ENCODE data around the gene NUFIP1.
"Not testable (repeated sequence)": the region's sequence is repeated elsewhere in the genome, so short reads cannot be mapped to it uniquely, and the experiment has no call there.

NUFIP1 gene

GRCh38 chr13:44989071-44989889 lies at the start of gene NUFIP1, which contains the start of gene GPALPP1:
TSS of gene NUFIP1 (minus strand) at chr13:44989471. CDS start at chr13:44989436, 35 bp downstream.
TSS of gene GPALPP1 (plus strand) at chr13:44989538. CDS start at chr13:44989655, 117 bp downstream.
- peak; percentile 59 to 83 for DNase-seq (ENCODE audit: low read depth in 2 of 2)

GRCh38 chr13:45036206-45036605 lies 46.9 kb upstream of the NUFIP1 start:
- DNase-seq (ENCODE audit: low read depth in 2 of 2), result no peak

- DNase-seq (ENCODE audit: low read depth in 2 of 2), result no peak
These were observed 45.1 kb upstream of the NUFIP1 start for GRCh38 chr13:45034342-45034741.

GRCh38 chr13:45024847-45025246 lies 35.6 kb upstream of the NUFIP1 start:
- no peak for DNase-seq (ENCODE audit: low read depth in 2 of 2)

- DNase-seq (ENCODE audit: low read depth in 2 of 2), result no peak
These were observed 32.0 kb upstream of the NUFIP1 start for GRCh38 chr13:45021250-45021649.

- DNase-seq (ENCODE audit: low read depth in 2 of 2), result not testable (repeated sequence)
These were observed 30.7 kb upstream of the NUFIP1 start for GRCh38 chr13:45019981-45020380.

GRCh38 chr13:45016792-45017425 lies 27.6 kb upstream of the NUFIP1 start:
- DNase-seq (ENCODE audit: low read depth in 2 of 2), result no peak

GRCh38 chr13:45015300-45015699 lies 26.0 kb upstream of the NUFIP1 start:
- no peak for DNase-seq (ENCODE audit: low read depth in 2 of 2)

- DNase-seq (ENCODE audit: low read depth in 2 of 2), result no peak
These were observed 21.9 kb upstream of the NUFIP1 start for GRCh38 chr13:45011198-45011597.

- DNase-seq (ENCODE audit: low read depth in 2 of 2), result no peak
These were observed 18.6 kb upstream of the NUFIP1 start for GRCh38 chr13:45007823-45008222.

GRCh38 chr13:45007225-45007624 lies 18.0 kb upstream of the NUFIP1 start:
- DNase-seq (ENCODE audit: low read depth in 2 of 2), result no peak

GRCh38 chr13:45004096-45004495 lies 14.8 kb upstream of the NUFIP1 start:
- DNase-seq (ENCODE audit: low read depth in 2 of 2), result no peak

- DNase-seq (ENCODE audit: low read depth in 2 of 2), result no peak
These were observed 14.1 kb upstream of the NUFIP1 start for GRCh38 chr13:45003417-45003816.

GRCh38 chr13:44989941-44990340 lies 670 bp upstream of the NUFIP1 start:
- DNase-seq (ENCODE audit: low read depth in 2 of 2), result no peak

GRCh38 chr13:44978328-44978727 lies 10.9 kb downstream of the NUFIP1 start:
- DNase-seq (ENCODE audit: low read depth in 2 of 2), result no peak

- DNase-seq (ENCODE audit: low read depth in 2 of 2), result no peak
These were observed 12.2 kb downstream of the NUFIP1 start for GRCh38 chr13:44976949-44977583.

- DNase-seq (ENCODE audit: low read depth in 2 of 2), result no peak
These were observed 13.1 kb downstream of the NUFIP1 start for GRCh38 chr13:44976196-44976595.

GRCh38 chr13:44974056-44974793 lies 15.0 kb downstream of the NUFIP1 start:
- DNase-seq (ENCODE audit: low read depth in 2 of 2), result no peak

- no peak for DNase-seq (ENCODE audit: low read depth in 2 of 2)
These were observed 16.2 kb downstream of the NUFIP1 start for GRCh38 chr13:44972956-44973581.

- DNase-seq (ENCODE audit: low read depth in 2 of 2), result no peak
These were observed 17.3 kb downstream of the NUFIP1 start for GRCh38 chr13:44971656-44972595.

All from stimulated activated CD4-positive, alpha-beta T cell treated with anti-CD3 and anti-CD28 coated beads, Interleukin-1b, Interleukin-23, amount 100 ng/mL, for 1 hour (primary cell).